ENCODE results near the gene OR2T1. TPM values are rescaled to one million over a fixed set of nuclear protein-coding genes. Genes with fewer than 3 reads are reported as not detected.
"Not testable (repeated sequence)": the region's sequence is repeated elsewhere in the genome, so short reads cannot be mapped to it uniquely, and the experiment has no call there.

OR2T1 gene
- total RNA-seq, 1 donor from 2014 or later, result not detected

DNA sequence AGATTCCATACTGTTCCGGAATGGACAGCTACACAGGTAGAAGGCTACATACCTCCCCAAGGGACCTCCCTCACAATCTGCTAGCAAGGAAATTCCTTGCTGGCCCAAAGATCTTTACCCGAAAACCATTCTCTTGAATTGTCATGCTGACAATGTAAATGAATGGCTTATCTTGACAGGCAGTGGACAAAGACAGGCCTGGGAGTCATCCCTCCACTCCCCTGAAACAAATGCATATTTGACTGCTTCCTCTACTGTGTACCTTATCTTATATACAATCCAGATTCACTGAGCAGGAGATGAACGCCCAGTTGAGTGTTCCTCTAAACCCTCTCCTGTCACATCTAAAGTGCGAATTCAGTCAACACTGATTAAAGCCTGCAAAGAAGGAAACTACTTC, 41.8 kb downstream of the OR2T1 start:
- H3K27ac Mint-ChIP-seq (ENCODE audit: unreplicated experiment); H3K4me1 Mint-ChIP-seq (ENCODE audit: low read depth, unreplicated experiment); H3K36me3 Mint-ChIP-seq (ENCODE audit: unreplicated experiment); H3K9me3 Mint-ChIP-seq (ENCODE audit: unreplicated experiment); H3K27me3 Mint-ChIP-seq (ENCODE audit: unreplicated experiment); DNase-seq; H3K4me3 Mint-ChIP-seq (ENCODE audit: unreplicated experiment): not testable (repeated sequence)

DNA sequence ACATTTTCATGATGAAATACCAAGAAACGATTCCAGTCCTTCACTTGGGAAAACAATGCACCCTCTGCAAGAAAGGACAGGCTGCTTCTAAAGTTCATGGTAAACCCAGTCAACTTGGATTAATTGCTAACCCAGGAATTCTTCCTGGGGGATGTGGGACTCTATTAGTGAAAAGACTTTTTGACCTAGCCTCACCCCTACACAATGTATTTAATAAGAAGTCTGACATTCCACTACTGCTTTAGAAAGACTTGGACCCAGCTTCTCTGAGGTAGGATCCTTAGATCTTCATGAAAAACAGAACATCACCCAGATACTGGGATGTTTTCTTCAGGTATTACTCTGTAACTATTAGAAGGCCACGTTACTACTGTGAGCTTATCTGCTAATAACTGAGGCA, 42.6 kb downstream of the OR2T1 start, which contains the start of gene OR2T2:
Gene OR2T2 (plus strand): TSS at position 239 of the 400 bp plus-strand sequence. CDS start 7,161 bp downstream, outside the sequence.
- not testable (repeated sequence) for H3K4me1 Mint-ChIP-seq (ENCODE audit: low read depth, unreplicated experiment); H3K27ac Mint-ChIP-seq (ENCODE audit: unreplicated experiment); H3K4me3 Mint-ChIP-seq (ENCODE audit: unreplicated experiment); H3K36me3 Mint-ChIP-seq (ENCODE audit: unreplicated experiment); H3K9me3 Mint-ChIP-seq (ENCODE audit: unreplicated experiment); DNase-seq; H3K27me3 Mint-ChIP-seq (ENCODE audit: unreplicated experiment)

DNA sequence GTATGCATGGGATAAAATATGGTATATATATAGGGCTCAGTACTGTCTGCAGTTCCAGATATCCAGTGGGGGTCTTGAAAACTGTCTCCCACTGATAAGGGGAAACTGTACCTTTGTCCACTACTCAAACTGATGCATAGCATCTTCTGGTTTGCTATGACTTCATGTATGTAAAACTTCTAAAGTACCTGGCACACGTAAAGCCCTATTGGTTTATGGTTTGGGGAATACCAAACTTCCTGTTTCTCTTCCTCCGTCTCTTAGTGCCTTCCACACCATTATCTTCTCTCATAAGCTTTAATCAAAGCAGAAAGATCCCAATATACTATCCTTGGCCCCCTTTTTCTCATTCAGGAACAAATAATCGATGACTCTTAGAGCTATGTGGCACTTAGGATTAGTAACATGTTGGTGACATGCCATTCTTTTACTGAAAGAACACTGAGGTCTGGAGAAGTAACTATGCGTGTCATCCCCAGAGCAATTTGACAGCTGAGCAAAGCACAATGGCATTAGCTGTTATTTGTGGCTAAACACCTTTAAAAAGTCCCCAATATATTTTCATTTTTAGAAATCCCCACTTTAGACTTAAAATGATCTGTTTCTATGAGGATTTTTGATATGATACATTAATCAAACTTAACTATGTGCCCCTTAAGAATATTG, 45.7 kb downstream of the OR2T1 start:
- H3K27me3 Mint-ChIP-seq (ENCODE audit: unreplicated experiment); H3K27ac Mint-ChIP-seq (ENCODE audit: unreplicated experiment); H3K4me3 Mint-ChIP-seq (ENCODE audit: unreplicated experiment); H3K9me3 Mint-ChIP-seq (ENCODE audit: unreplicated experiment); DNase-seq; H3K4me1 Mint-ChIP-seq (ENCODE audit: low read depth, unreplicated experiment); H3K36me3 Mint-ChIP-seq (ENCODE audit: unreplicated experiment): not testable (repeated sequence)

DNA sequence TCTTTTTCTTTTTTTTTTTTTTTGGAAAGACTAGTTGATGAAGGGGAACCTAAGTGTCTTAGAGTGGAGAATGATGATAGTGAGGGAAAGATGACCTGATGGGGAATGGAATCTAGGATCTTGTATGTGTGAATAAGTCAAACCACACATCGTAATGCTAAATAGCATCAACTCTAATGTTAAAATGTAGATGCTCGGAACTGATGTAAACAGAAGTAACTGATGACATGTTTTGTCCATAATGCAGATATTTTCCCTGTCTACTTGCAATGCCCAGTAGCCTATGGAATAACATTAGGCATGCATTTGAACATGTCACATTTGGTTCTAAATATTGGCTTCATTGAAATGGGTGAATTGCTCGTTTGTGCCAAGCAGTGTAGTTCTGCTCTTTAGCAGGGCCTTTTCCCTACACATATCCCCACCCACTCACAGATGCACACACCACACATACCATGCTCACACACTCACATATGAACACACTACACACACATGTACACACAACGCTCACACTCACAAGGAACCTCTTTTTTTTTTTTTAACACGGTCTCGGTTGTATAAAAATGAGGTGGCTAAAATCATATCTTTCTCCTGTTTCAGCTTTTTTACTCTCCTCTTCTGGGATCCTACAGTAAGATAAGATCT, 47.1 kb downstream of the OR2T1 start:
- H3K36me3 Mint-ChIP-seq (ENCODE audit: unreplicated experiment); H3K9me3 Mint-ChIP-seq (ENCODE audit: unreplicated experiment); DNase-seq; H3K27ac Mint-ChIP-seq (ENCODE audit: unreplicated experiment); H3K27me3 Mint-ChIP-seq (ENCODE audit: unreplicated experiment); H3K4me1 Mint-ChIP-seq (ENCODE audit: low read depth, unreplicated experiment); H3K4me3 Mint-ChIP-seq (ENCODE audit: unreplicated experiment): not testable (repeated sequence)

DNA sequence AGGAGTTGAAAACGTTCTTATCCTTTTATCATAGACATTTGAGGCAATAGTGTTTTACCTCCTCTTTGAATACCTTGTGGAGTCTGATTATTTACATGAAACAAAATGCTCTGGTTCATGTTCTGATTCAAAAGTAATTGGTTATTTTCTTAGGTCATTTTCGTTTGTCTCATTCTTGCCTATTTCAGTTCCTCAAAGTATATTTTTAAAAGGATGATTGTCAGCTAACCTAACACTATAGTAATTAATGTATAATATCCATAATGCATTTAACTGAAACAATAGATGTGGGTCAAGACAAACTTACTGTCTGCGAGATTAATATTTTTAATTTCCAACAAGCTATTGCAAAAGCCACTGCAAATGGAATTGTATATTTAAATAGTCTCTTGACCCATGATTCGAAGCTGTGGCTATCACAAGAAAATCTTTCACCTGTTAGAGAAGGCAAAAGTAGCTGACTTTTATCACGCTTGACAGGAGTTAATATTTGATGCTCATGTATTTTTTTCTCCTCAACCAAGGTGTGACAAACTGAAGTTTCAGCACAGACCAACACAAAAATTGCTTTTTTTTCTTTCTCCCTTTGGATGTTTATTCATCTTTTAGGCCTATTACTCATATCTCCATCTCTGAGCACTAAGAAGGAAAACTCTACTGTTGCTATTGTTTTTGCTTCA, 47.8 kb downstream of the OR2T1 start:
- H3K9me3 Mint-ChIP-seq (ENCODE audit: unreplicated experiment); H3K27ac Mint-ChIP-seq (ENCODE audit: unreplicated experiment); H3K36me3 Mint-ChIP-seq (ENCODE audit: unreplicated experiment); H3K4me3 Mint-ChIP-seq (ENCODE audit: unreplicated experiment); H3K4me1 Mint-ChIP-seq (ENCODE audit: low read depth, unreplicated experiment); DNase-seq; H3K27me3 Mint-ChIP-seq (ENCODE audit: unreplicated experiment): not testable (repeated sequence)

DNA sequence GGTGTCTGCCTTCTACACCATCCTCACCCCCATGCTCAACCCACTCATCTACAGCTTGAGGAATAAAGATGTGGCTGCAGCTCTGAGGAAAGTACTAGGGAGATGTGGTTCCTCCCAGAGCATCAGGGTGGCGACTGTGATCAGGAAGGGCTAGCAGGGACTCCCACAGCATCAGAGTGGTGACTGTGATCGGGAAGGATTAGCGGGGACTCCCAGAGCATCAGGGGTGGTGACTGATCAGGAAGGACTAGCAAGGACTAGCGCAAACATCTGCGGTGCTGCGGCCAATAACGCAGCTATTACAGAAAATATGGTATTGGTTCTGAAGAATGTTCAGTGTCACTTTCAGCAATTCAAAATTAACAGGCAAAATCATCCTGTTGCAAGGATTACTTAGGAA, 50.8 kb downstream of the OR2T1 start:
- not testable (repeated sequence) for H3K4me1 Mint-ChIP-seq (ENCODE audit: low read depth, unreplicated experiment); H3K9me3 Mint-ChIP-seq (ENCODE audit: unreplicated experiment)

DNA sequence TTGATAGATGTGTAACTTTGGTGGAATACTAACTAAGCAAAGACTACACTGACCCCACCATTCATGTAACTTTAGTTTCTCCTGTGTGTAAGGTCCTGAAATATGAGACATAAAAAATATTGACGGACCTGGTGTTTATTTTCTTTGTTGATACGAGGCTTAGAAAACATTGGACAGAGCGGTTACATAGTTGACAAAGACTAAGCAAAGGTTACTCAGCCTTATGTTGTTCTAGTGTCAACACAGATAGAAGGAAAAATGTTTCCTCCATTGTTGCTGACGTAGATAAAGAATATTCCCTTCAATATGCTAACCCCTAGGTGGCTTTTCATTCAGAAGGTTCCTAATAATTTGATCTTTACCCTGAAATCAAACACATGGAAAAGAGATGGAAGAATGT, 52.2 kb downstream of the OR2T1 start:
- not testable (repeated sequence) for DNase-seq; H3K36me3 Mint-ChIP-seq (ENCODE audit: unreplicated experiment); H3K9me3 Mint-ChIP-seq (ENCODE audit: unreplicated experiment); H3K27me3 Mint-ChIP-seq (ENCODE audit: unreplicated experiment); H3K4me1 Mint-ChIP-seq (ENCODE audit: low read depth, unreplicated experiment); H3K27ac Mint-ChIP-seq (ENCODE audit: unreplicated experiment); H3K4me3 Mint-ChIP-seq (ENCODE audit: unreplicated experiment)

More for the DNA sequence above, 50.8 kb downstream of the OR2T1 start:
- not testable (repeated sequence) for H3K4me3 Mint-ChIP-seq (ENCODE audit: unreplicated experiment); H3K27me3 Mint-ChIP-seq (ENCODE audit: unreplicated experiment); H3K27ac Mint-ChIP-seq (ENCODE audit: unreplicated experiment); DNase-seq; H3K36me3 Mint-ChIP-seq (ENCODE audit: unreplicated experiment)

DNA sequence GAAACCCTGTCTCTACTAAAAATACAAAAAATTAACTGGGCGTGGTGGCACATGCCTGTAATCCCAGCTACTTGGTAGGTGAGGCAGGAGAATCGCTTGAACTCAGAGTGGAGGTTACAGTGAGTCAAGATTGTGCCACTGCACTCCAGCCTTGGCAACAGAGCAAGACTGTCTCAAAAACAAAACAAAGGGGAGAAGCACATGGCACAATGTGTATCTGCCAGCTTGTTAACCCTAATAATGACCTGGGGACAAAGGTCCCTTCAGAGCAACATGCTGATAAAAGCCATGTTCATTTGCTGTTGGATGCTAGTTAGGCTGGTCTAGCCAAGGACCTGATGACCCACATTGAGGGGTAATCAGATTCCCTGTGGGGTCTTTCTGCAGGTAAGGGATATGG, 53.8 kb downstream of the OR2T1 start:
- H3K4me1 Mint-ChIP-seq (ENCODE audit: low read depth, unreplicated experiment); H3K27ac Mint-ChIP-seq (ENCODE audit: unreplicated experiment); DNase-seq: not testable (repeated sequence)

More for the DNA sequence above, 53.8 kb downstream of the OR2T1 start:
- not testable (repeated sequence) for H3K9me3 Mint-ChIP-seq (ENCODE audit: unreplicated experiment); H3K36me3 Mint-ChIP-seq (ENCODE audit: unreplicated experiment); H3K27me3 Mint-ChIP-seq (ENCODE audit: unreplicated experiment); H3K4me3 Mint-ChIP-seq (ENCODE audit: unreplicated experiment)

Other genes with a start within 250 kb of the OR2T1 start
- not detected for gene OR2M2, start 228.2 kb upstream of the OR2T1 start, total RNA-seq (ENCODE audit: unreplicated experiment)
- gene OR2M3, start 205.8 kb upstream of the OR2T1 start, total RNA-seq (ENCODE audit: unreplicated experiment), result not detected
- gene OR2M4, start 171.6 kb upstream of the OR2T1 start, total RNA-seq (ENCODE audit: unreplicated experiment), result not detected
- not detected for gene OR2T33, start 125.1 kb upstream of the OR2T1 start, total RNA-seq (ENCODE audit: unreplicated experiment)
- not detected for gene OR2T12, start 99.6 kb upstream of the OR2T1 start, total RNA-seq (ENCODE audit: unreplicated experiment)
- gene OR2M7, start 78.5 kb upstream of the OR2T1 start, total RNA-seq (ENCODE audit: unreplicated experiment), result not detected
- gene OR14C36, start 54.3 kb upstream of the OR2T1 start, total RNA-seq (ENCODE audit: unreplicated experiment), result not detected
- gene OR2T4, start 41.4 kb upstream of the OR2T1 start, total RNA-seq (ENCODE audit: unreplicated experiment), result not detected
- gene OR2T6, start 27.3 kb upstream of the OR2T1 start, total RNA-seq (ENCODE audit: unreplicated experiment), result not detected
- gene OR2T2, start 42.6 kb downstream of the OR2T1 start, total RNA-seq (ENCODE audit: unreplicated experiment), result not detected
- not detected for gene OR2T3, start 70.3 kb downstream of the OR2T1 start, total RNA-seq (ENCODE audit: unreplicated experiment)
- gene OR2T5, start 85.5 kb downstream of the OR2T1 start, total RNA-seq (ENCODE audit: unreplicated experiment), result not detected
- gene OR2G6, start 105.0 kb downstream of the OR2T1 start, total RNA-seq (ENCODE audit: unreplicated experiment), result not detected
- gene OR2T29, start 159.7 kb downstream of the OR2T1 start, total RNA-seq (ENCODE audit: unreplicated experiment), result not detected
- gene OR2T34, start 171.7 kb downstream of the OR2T1 start, total RNA-seq (ENCODE audit: unreplicated experiment), result not detected
- not detected for gene OR2T10, start 194.7 kb downstream of the OR2T1 start, total RNA-seq (ENCODE audit: unreplicated experiment)
- gene OR2T11, start 232.0 kb downstream of the OR2T1 start, total RNA-seq (ENCODE audit: unreplicated experiment), result not detected
- gene OR2T35, start 242.2 kb downstream of the OR2T1 start, total RNA-seq (ENCODE audit: unreplicated experiment), result not detected